Measurements from ENCODE around the gene JAK1.

- no peak for TF ChIP-seq CTCF (IDR thresholded peaks at IDR 0.05 in 4 of 5, conservative IDR thresholded peaks at IDR 0.05 in 1 of 5)
- no peak for TF ChIP-seq POLR2A (IDR thresholded peaks at IDR 0.05)
Observed at GRCh38 chr1:64865105-64865757, 101.1 kb downstream of the JAK1 start.

All from gastrocnemius medialis (tissue), 4 donors.